CD4-positive, alpha-beta T cell (primary cell): ENCODE measurements around the gene FOSB. TPM values are rescaled to one million over a fixed set of nuclear protein-coding genes. Genes with fewer than 3 reads are reported as not detected.

Source experiments
- ATAC-seq: fragments of 200-7000 bp; cut with Tn5 transposase; one replicate; pipeline ENCODE4 v1.10.0; 2022; ENCODE audit warnings: mild to moderate bottlenecking; ENCODE audit not compliant: poor library complexity
- CTCF ChIA-PET: fragments of 350-600 bp; sonication (Branson Sonifier 250); formaldehyde crosslinking; loops from one replicate; lab custom pipeline; 2021; ENCODE audit warnings: antibody characterized with exemption, inconsistent platforms; lab: Charles Lee
- POLR2A ChIA-PET: fragments of 350-600 bp; sonication (Branson Sonifier 250); formaldehyde crosslinking; loops from one replicate; lab custom pipeline; 2021; ENCODE audit warnings: antibody characterized with exemption, inconsistent platforms; lab: Charles Lee
- DNase-seq, 14 experiments: peaks; one replicate each; pipeline ENCODE4 v3.0.0-alpha.2; 2013 to 2020; ENCODE audit warnings: mixed read lengths in 2 of 14
- H3K27ac ChIP-seq, 2 donors: one replicate each; pipeline versions ENCODE4 v1.5.1 to v1.7.0; 2013; ENCODE audit warnings: low read length in 2 of 2, low read depth in 1 of 2, mild to moderate bottlenecking in 1 of 2
- H3K27me3 ChIP-seq, 2 experiments: 1 replicate in 1 of 2; 2 replicates in 1 of 2; pipeline versions ENCODE4 v1.6.1 to v1.7.0; 2013; ENCODE audit warnings: low read length in 2 of 2, control low read depth in 1 of 2, mild to moderate bottlenecking in 1 of 2, moderate library complexity in 1 of 2; ENCODE audit not compliant: insufficient read depth in 2 of 2, control insufficient read depth in 1 of 2
- H3K36me3 ChIP-seq: one replicate; pipeline ENCODE4 v1.6.1; 2013; ENCODE audit warnings: low read length, control low read depth; ENCODE audit not compliant: insufficient read depth
- H3K4me1 ChIP-seq: one replicate; pipeline ENCODE4 v1.6.1; 2013; ENCODE audit warnings: low read length, control low read depth; ENCODE audit not compliant: insufficient read depth
- H3K4me3 ChIP-seq: one replicate; pipeline ENCODE4 v1.5.1; 2013; ENCODE audit warnings: mild to moderate bottlenecking, low read length, moderate library complexity
- H3K9me3 ChIP-seq, 2 experiments: 1 replicate in 1 of 2; 2 replicates in 1 of 2; pipeline versions ENCODE4 v1.6.1 to v1.7.0; 2013; ENCODE audit warnings: low read length in 2 of 2, mild to moderate bottlenecking in 2 of 2, control low read depth in 1 of 2, moderate library complexity in 1 of 2; ENCODE audit not compliant: control insufficient read depth in 1 of 2, insufficient read depth in 1 of 2
- H3K27ac Mint-ChIP-seq: one replicate; pipeline ENCODE4 v1.8.0; 2020; ENCODE audit warnings: mixed read lengths
- H3K27me3 Mint-ChIP-seq: one replicate; pipeline ENCODE4 v1.8.0; 2021; ENCODE audit warnings: mixed read lengths
- H3K36me3 Mint-ChIP-seq: one replicate; pipeline ENCODE4 v1.8.0; 2021; ENCODE audit warnings: low read depth, mixed read lengths
- H3K4me1 Mint-ChIP-seq: one replicate; pipeline ENCODE4 v1.8.0; 2021; ENCODE audit warnings: low read depth, mixed read lengths
- H3K4me3 Mint-ChIP-seq: one replicate; pipeline ENCODE4 v1.8.0; 2020; ENCODE audit warnings: mild to moderate bottlenecking, mixed read lengths
- H3K9me3 Mint-ChIP-seq: one replicate; pipeline ENCODE4 v1.8.0; 2020; ENCODE audit warnings: mixed read lengths
- intact Hi-C, 2 experiments: fragments of 100-400 bp; cut with DNase I in 1 of 2; cut with micrococcal nuclease in 1 of 2; formaldehyde crosslinking; loops; one replicate each; pipeline versions ENCODE4 v1.15.1 to v1.9.0; 2023 to 2025; cut with DNase I, micrococcal nuclease
- total RNA-seq, 174 experiments: library from RNA in 2 of 174; stranded (reverse) in 2 of 174; gene quantifications; one replicate each; pipeline ENCODE4 v1.2.3 and lab custom pipeline; 2021 to 2026
- TF ChIP-seq, protein P1 (sequence below): fragments of 200-600 bp; IDR thresholded peaks from one replicate; pipeline ENCODE4 v1.8.0; 2022; ENCODE audit warnings: antibody characterized with exemption, mild to moderate bottlenecking

Gene FOSB
- total RNA-seq, 2 experiments from 2014 or later, result 422 to 424 TPM

- Histone ChIP-seq H3K36me3 (peaks cover 3% of the 10 kb centered on the region), H3K27ac (peak overlapping the region; percentile 91 to 99), H3K4me1 (peaks cover 59% of the 10 kb centered on the region), H3K4me3 (peak overlapping the region; percentile 77), H3K27me3 (no peaks in the 10 kb centered on the region), H3K9me3 (no peaks in the 10 kb centered on the region)
- H3K4me3 Mint-ChIP-seq, result peak overlapping the region; percentile 97
- ATAC-seq (peak; percentile 15), DNase-seq (peak in 3 of 14 experiments; percentile 73 to 84 (median 78))
- no peaks in the 10 kb centered on the region for H3K27me3 Mint-ChIP-seq
- peak overlapping the region; percentile 98 for H3K27ac Mint-ChIP-seq
- H3K36me3 Mint-ChIP-seq, result peaks cover 14% of the 10 kb centered on the region
- H3K4me1 Mint-ChIP-seq, result peaks cover 55% of the 10 kb centered on the region
- no peaks in the 10 kb centered on the region for H3K9me3 Mint-ChIP-seq
- CTCF ChIA-PET, result interaction anchor here (0.6 to 6.4 kb wide), 5 partner anchors 10 to 1333 kb away, joined by 4 to 40 read pairs (median 7); partner anchors contain the start of gene FOSB
- intact Hi-C loops, result no loop called here
- TF ChIP-seq, protein P1, sequence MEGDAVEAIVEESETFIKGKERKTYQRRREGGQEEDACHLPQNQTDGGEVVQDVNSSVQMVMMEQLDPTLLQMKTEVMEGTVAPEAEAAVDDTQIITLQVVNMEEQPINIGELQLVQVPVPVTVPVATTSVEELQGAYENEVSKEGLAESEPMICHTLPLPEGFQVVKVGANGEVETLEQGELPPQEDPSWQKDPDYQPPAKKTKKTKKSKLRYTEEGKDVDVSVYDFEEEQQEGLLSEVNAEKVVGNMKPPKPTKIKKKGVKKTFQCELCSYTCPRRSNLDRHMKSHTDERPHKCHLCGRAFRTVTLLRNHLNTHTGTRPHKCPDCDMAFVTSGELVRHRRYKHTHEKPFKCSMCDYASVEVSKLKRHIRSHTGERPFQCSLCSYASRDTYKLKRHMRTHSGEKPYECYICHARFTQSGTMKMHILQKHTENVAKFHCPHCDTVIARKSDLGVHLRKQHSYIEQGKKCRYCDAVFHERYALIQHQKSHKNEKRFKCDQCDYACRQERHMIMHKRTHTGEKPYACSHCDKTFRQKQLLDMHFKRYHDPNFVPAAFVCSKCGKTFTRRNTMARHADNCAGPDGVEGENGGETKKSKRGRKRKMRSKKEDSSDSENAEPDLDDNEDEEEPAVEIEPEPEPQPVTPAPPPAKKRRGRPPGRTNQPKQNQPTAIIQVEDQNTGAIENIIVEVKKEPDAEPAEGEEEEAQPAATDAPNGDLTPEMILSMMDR, result no peak
- POLR2A ChIA-PET, result interaction anchor here (2.5 to 5.4 kb wide), 2 partner anchors 10 to 18 kb away, joined by 13 to 38 read pairs; partner anchors contain the start of gene FOSB
Measured at GRCh38 chr19:45450012-45450333, 17.8 kb upstream of the FOSB start.

DNA sequence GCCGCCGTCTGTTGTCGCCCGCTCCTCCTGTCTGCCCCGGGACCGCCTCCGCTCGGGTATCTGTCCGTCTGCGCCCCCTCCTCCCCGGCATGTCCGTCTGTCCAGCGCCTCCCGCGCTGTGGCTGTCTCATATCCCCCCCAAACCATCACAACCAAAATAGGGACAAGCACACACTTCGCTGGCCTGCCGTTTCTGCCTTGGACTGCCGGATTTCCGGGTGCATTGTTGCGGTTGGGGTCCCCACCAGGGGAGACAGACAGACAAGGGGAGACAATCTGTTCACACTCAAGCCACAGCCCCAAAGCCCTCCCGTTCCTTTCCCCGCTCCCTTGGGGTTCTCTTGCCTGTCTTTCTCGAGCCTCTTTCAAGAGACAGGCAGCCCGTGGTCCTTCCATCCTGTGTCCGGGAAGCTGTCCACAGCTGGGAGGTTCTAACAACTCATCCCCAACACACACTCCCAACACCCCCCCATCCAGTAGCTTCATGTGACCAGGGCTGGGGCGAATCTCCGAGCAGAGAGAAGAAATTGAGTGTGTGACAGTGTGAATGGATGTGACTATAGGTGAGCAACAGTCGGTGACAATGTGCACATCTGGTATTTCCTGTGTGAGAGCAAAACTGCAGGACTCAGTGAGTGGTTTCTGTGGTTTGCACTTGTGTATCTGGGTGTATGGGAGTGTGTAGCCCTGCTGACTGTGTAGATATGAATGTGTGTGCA, 16.5 kb upstream of the FOSB start:
- peak overlapping the region; percentile 88 for H3K4me3 Mint-ChIP-seq
- DNase-seq, result peak in 11 of 14 experiments; percentile 31 to 89 (median 56)
- H3K27me3 Mint-ChIP-seq, result no peaks in the 10 kb centered on the region
- ATAC-seq, result peak; percentile 58
- H3K36me3 ChIP-seq, result peaks cover 3% of the 10 kb centered on the region
- intact Hi-C loops, result loop anchor here (1.0 kb wide), 1 partner anchor 16 kb away; the partner anchor contains the start of gene FOSB (in 2 of the 2)
- H3K27ac Mint-ChIP-seq, result peak overlapping the region; percentile 98
- H3K9me3 Mint-ChIP-seq, result no peaks in the 10 kb centered on the region
- ChIA-PET CTCF (interaction anchor here (1.0 to 6.5 kb wide), 3 partner anchors 12 to 27 kb away, joined by 5 to 51 read pairs (median 5); partner anchors contain the start of gene FOSB), POLR2A (interaction anchor here (5.4 kb wide), 1 partner anchor 16 kb away, joined by 38 read pairs; the partner anchor contains the start of gene FOSB)
- H3K36me3 Mint-ChIP-seq, result peaks cover 14% of the 10 kb centered on the region
- H3K27me3 ChIP-seq, result peaks cover 0 to 2% of the 10 kb centered on the region in 2 experiments
- H3K4me3 ChIP-seq, result peak overlapping the region; percentile 70
- TF ChIP-seq, protein P1, result no peak
- H3K27ac ChIP-seq, result peak overlapping the region; percentile 96 to 99
- H3K4me1 Mint-ChIP-seq, result peaks cover 56% of the 10 kb centered on the region
- no peaks in the 10 kb centered on the region for H3K9me3 ChIP-seq
- H3K4me1 ChIP-seq, result peaks cover 64% of the 10 kb centered on the region

GRCh38 chr19:45451850-45452387, 15.9 kb upstream of the FOSB start:
- H3K9me3 ChIP-seq, result no peaks in the 10 kb centered on the region
- H3K27ac ChIP-seq, result peak overlapping the region in 1 of 2 donors; percentile 99
- H3K27me3 ChIP-seq, result peaks cover 0 to 2% of the 10 kb centered on the region in 2 experiments
- ATAC-seq, result no peak
- ChIA-PET CTCF (interaction anchor here (1.0 to 6.5 kb wide), 5 partner anchors 13 to 27 kb away, joined by 4 to 51 read pairs (median 5); partner anchors contain the start of gene FOSB), POLR2A (interaction anchor here (5.4 kb wide), 1 partner anchor 16 kb away, joined by 38 read pairs; the partner anchor contains the start of gene FOSB)
- intact Hi-C loops, result loop anchor here (1.0 kb wide), 1 partner anchor 15 kb away; the partner anchor contains the start of gene FOSB (in 2 of the 2)
- Mint-ChIP-seq H3K4me1 (peaks cover 56% of the 10 kb centered on the region), H3K36me3 (peaks cover 14% of the 10 kb centered on the region), H3K4me3 (peak overlapping the region; percentile 88), H3K27me3 (no peaks in the 10 kb centered on the region), H3K27ac (peak overlapping the region; percentile 98), H3K9me3 (no peaks in the 10 kb centered on the region)
- peaks cover 3% of the 10 kb centered on the region for H3K36me3 ChIP-seq
- TF ChIP-seq, protein P1, result no peak
- H3K4me3 ChIP-seq, result no peak overlapping the region
- peaks cover 64% of the 10 kb centered on the region for H3K4me1 ChIP-seq
- DNase-seq, result no peak
